ENCODE results near the gene ATXN1. TPM values are rescaled to one million over a fixed set of nuclear protein-coding genes. Genes with fewer than 3 reads are reported as not detected.

The ATXN1 gene
- total and polyA plus RNA-seq, 2 of the 8 experiments (the other 6 are each of a cell fraction or from before 2014, with no cell fraction given): 1.6 to 4.0 TPM

- no peak overlapping the region for H3K23ac ChIP-seq (ENCODE audit: insufficient read length)
- CTCF ChIA-PET (ENCODE audit: partially characterized antibody): no interaction called here
- H3K23me2 ChIP-seq (ENCODE audit: low read depth, low read length): peaks cover 1% of the 10 kb centered on the region; the same call in 1 of the 2 replicates
- no peak overlapping the region for H3K9ac ChIP-seq (replicated peaks in 1 of 4; ENCODE audit: extremely low read depth in 1 of 4, low read depth in 3 of 4, low read length in 3 of 4)
- no peak overlapping the region for H3K18ac ChIP-seq (ENCODE audit: extremely low read depth, low read length)
- no peak overlapping the region for H4K91ac ChIP-seq (replicated peaks; ENCODE audit: insufficient read length, low read length)
- peaks cover 0 to 6% (median 0%) of the 10 kb centered on the region in 4 experiments; a peak in 1 of 7 replicates for H3K4me1 ChIP-seq (replicated peaks in 1 of 4; ENCODE audit: control insufficient read depth in 3 of 4, insufficient read depth in 4 of 4, low read length in 3 of 4)
- DNase-seq (ENCODE audit: low read depth in 1 of 2, low spot score in 2 of 2) (no peak), FAIRE-seq (no peak)
- H2BK20ac ChIP-seq (ENCODE audit: low read length): no peak overlapping the region
- H4K8ac ChIP-seq (ENCODE audit: extremely low read depth, insufficient read depth, low read length): no peak overlapping the region
- POLR2A ChIA-PET (ENCODE audit: partially characterized antibody): no interaction called here
- no peak overlapping the region for H2BK120ac ChIP-seq (replicated peaks; ENCODE audit: low read depth, low read length)
- H3K36me3 ChIP-seq (ENCODE audit: control insufficient read depth in 2 of 4, insufficient read depth in 4 of 4, low read length in 3 of 4): no peaks in the 10 kb centered on the region
- H3K79me2 ChIP-seq (ENCODE audit: control insufficient read depth in 1 of 2, insufficient read depth in 2 of 2, low read length in 2 of 2): 0 out of 4 replicates have a peak, but pooled peaks cover 0 to 3% of the 10 kb centered on the region in 2 experiments
- H2BK15ac ChIP-seq (ENCODE audit: low read length): no peak overlapping the region
- WGBS, 2 experiments (ENCODE audit: extremely low coverage in 1 of 2, insufficient coverage in 1 of 2, insufficient read length in 1 of 2, insufficient replicate concordance in 2 of 2, low coverage in 1 of 2, low lambda C conversion rate in 2 of 2, missing lambda C conversion rate in 1 of 2): 84% methylated on average over 3 of the region's 3 CpGs; no CpG with 5 or more reads in 1 of the 2 experiments
- H2AFZ ChIP-seq (ENCODE audit: low read length): no peak overlapping the region
- H4K20me1 ChIP-seq (replicated peaks in 1 of 2; ENCODE audit: control insufficient read depth in 1 of 2, insufficient read depth in 2 of 2, low read length in 2 of 2): no peaks in the 10 kb centered on the region
- H2AK5ac ChIP-seq (ENCODE audit: low read depth, low read length): no peak overlapping the region
- no peak overlapping the region for H3K4me3 ChIP-seq (ENCODE audit: extremely low read depth in 1 of 4, insufficient read depth in 2 of 4, low read depth in 3 of 4, low read length in 4 of 4)
- no peak overlapping the region for H2BK12ac ChIP-seq (ENCODE audit: low read depth, low read length)
- TF ChIP-seq TBP (IDR thresholded peaks at IDR 0.05; ENCODE audit: low read depth, low read length) (no peak), TCF12 (IDR thresholded peaks at IDR 0.05; ENCODE audit: low read depth, low read length) (no peak), CEBPB (IDR thresholded peaks at IDR 0.05; ENCODE audit: low read depth, low read length) (no peak), YY1 (IDR thresholded peaks at IDR 0.05; ENCODE audit: low read depth, low read length) (no peak), RNF2 (IDR thresholded peaks at IDR 0.05; ENCODE audit: borderline replicate concordance, low read depth, low read length, missing control alignments, poor library complexity, severe bottlenecking) (no peak), CBX8 (IDR thresholded peaks at IDR 0.05; ENCODE audit: borderline replicate concordance, low read depth, low read length) (no peak), E2F6 (IDR thresholded peaks at IDR 0.05) (no peak), JUND (IDR thresholded peaks at IDR 0.05; ENCODE audit: low read length) (no peak), SAP30 (IDR thresholded peaks at IDR 0.05; ENCODE audit: insufficient read depth, insufficient replicate concordance, low read length) (no peak), TAF1 (IDR thresholded peaks at IDR 0.05; ENCODE audit: low read depth, low read length) (no peak), GABPA (IDR thresholded peaks at IDR 0.05; ENCODE audit: borderline replicate concordance, insufficient read depth, low read length) (no peak), SUZ12 (IDR thresholded peaks at IDR 0.05; ENCODE audit: low read length) (no peak), KDM5A (IDR thresholded peaks at IDR 0.05; ENCODE audit: low read length) (no peak)
- H3K79me1 ChIP-seq (ENCODE audit: low read depth, low read length): no peaks in the 10 kb centered on the region
- H2BK5ac ChIP-seq (ENCODE audit: low read depth, low read length): no peak overlapping the region
- H3K27me3 ChIP-seq (replicated peaks in 1 of 4; ENCODE audit: control insufficient read depth in 3 of 4, extremely low read depth in 1 of 4, insufficient read depth in 3 of 4, low read length in 3 of 4): no peaks in the 10 kb centered on the region
- no peak overlapping the region for H3K56ac ChIP-seq (replicated peaks; ENCODE audit: insufficient read length, low read depth, low read length)
- H3K4me2 ChIP-seq (ENCODE audit: insufficient read depth in 1 of 2, low read depth in 2 of 2, low read length in 2 of 2): no peak overlapping the region
- no peak overlapping the region; the same call in 1 of the 2 replicates for H3K27ac ChIP-seq (ENCODE audit: low read depth, low read length)
- no peaks in the 10 kb centered on the region for H3K9me3 ChIP-seq (ENCODE audit: insufficient read depth in 2 of 2, low read depth in 1 of 2, low read length in 1 of 2)
- H4K5ac ChIP-seq (ENCODE audit: insufficient read length, low read depth, low read length): no peak overlapping the region
- H3K14ac ChIP-seq (ENCODE audit: insufficient read length): no peak overlapping the region
- H3K4ac ChIP-seq (replicated peaks; ENCODE audit: insufficient read length, low read depth, low read length): no peak overlapping the region
Measured at GRCh38 chr6:16687045-16687444, 74.2 kb downstream of the ATXN1 start.
